Pancreas (tissue), 10 donors: ENCODE results near the gene INO80. TPM values are rescaled to one million over a fixed set of nuclear protein-coding genes. Genes with fewer than 3 reads are reported as not detected.

Experiments used
- ATAC-seq, 4 donors: fragments of 200-7000 bp; cut with Tn5 transposase; one replicate each; pipeline versions ENCODE4 v1.8.0 to v1.9.1; 2020; ENCODE audit warnings: mild to moderate bottlenecking in 4 of 4, moderate library complexity in 4 of 4
- DNase-seq, 6 donors: peaks; one replicate each; pipeline ENCODE4 v3.0.0-alpha.2; 2020
- FAIRE-seq: peaks from 2 replicates; lab custom pipeline; 2012; peaks lifted over from hg19 to GRCh38; lab: Jason Lieb, UNC
- H3K27ac ChIP-seq, 4 donors: fragments of 200-600 bp; sonication (generic); 1 replicate in 3 of 4; 2 replicates in 1 of 4; pipeline versions ENCODE4 v1.5.0 to v1.8.0; 2020
- H3K27me3 ChIP-seq, 4 donors: fragments of 200-600 bp; one replicate each; pipeline ENCODE4 v1.8.0; 2021
- H3K36me3 ChIP-seq, 3 donors: fragments of 200-600 bp; sonication (generic) in 1 of 3; one replicate each; pipeline versions ENCODE4 v1.5.0 to v1.8.0; 2020 to 2021
- H3K4me1 ChIP-seq, 3 donors: fragments of 200-600 bp; one replicate each; pipeline ENCODE4 v1.8.0; 2021
- H3K4me3 ChIP-seq, 4 donors: fragments of 200-600 bp; sonication (generic) in 2 of 4; one replicate each; pipeline versions ENCODE4 v1.5.0 to v1.8.0; 2020 to 2021
- H3K9me3 ChIP-seq, 4 donors: fragments of 200-600 bp; one replicate each; pipeline ENCODE4 v1.8.0; 2021
- CTCF ChIP-seq, 4 donors: fragments of 200-600 bp; sonication (generic) in 3 of 4; IDR thresholded peaks; one replicate each; pipeline versions ENCODE4 v1.5.0 to v1.8.0; 2021; ENCODE audit warnings: antibody characterized with exemption in 4 of 4
- WGBS, 2 donors: extraction: QIAGEN DNeasy Blood & Tissue Kit; methylation state at CpG; one replicate each; pipeline ENCODE4 v1.1.7; 2013; 5-methylcytosine and 5-hydroxymethylcytosine counted together
- intact Hi-C, 3 donors: fragments of 100-400 bp; cut with DNase I; formaldehyde crosslinking; loops; one replicate each; pipeline versions ENCODE4 v1.11.1 to v1.14.2; 2022
- polyA plus RNA-seq, 2 donors: library from polyadenylated mRNA; stranded (reverse); fragments of 200-250 nt; gene quantifications; one replicate each; pipeline ENCODE4 v1.2.3, GENCODE V29; 2013
- total RNA-seq, 6 donors: library from RNA; stranded (reverse); fragmentation: NEBNext Ultra II Directional in 4 of 6; extraction: Animal tissue kit (Norgen Biotek cat#: 25700) in 4 of 6; gene quantifications; one replicate each; pipeline versions ENCODE4 v1.2.1 to v1.2.4, GENCODE V29; 2021 to 2023
- donor health status: healthy with polysubstance abuse.
- donor health status: DM: no; HTN: no; CAD: no; lungs with moderate emphysema.
- donor health status: DM: no; HTN: no; CAD: no.
- donor health status: control.
- donor health status: control.
- donor health status: Bipolar disorder and iron deficiency.
- donor health status: DM: yes; HTN: yes; CAD: no.
- donor health status: DM: no; HTN: no; CAD: no.
- donor health status: DM: no; HTN: no; CAD: no.
- donor health status: DM: yes; HTN: yes; CAD: no.

INO80 gene
- total and polyA plus RNA-seq, 8 donors = 4.7 to 11.7 (median 7.5) TPM

- no peaks in the 10 kb centered on the region for H3K9me3 ChIP-seq
- no peak for TF ChIP-seq CTCF (IDR thresholded peaks at IDR 0.05)
- H3K36me3 ChIP-seq = no peaks in the 10 kb centered on the region
- ATAC-seq = no peak
- peaks cover 15 to 31% (median 27%) of the 10 kb centered on the region in 3 donors for H3K4me1 ChIP-seq
- H3K27me3 ChIP-seq = peaks cover 0 to 8% (median 2%) of the 10 kb centered on the region in 4 donors
- 70 to 82% methylated on average over 8 of the region's 8 CpGs for WGBS, 2 donors
- H3K27ac ChIP-seq = no peak overlapping the region
- DNase-seq = peak in 2 of 6 donors; percentile 46 to 58
- intact Hi-C loops = no loop called here
- no peak for FAIRE-seq
- H3K4me3 ChIP-seq = peak overlapping the region in 1 of 4 donors; percentile 52
These were observed 183.9 kb downstream of the INO80 start for GRCh38 chr15:40932156-40932555.

DNA sequence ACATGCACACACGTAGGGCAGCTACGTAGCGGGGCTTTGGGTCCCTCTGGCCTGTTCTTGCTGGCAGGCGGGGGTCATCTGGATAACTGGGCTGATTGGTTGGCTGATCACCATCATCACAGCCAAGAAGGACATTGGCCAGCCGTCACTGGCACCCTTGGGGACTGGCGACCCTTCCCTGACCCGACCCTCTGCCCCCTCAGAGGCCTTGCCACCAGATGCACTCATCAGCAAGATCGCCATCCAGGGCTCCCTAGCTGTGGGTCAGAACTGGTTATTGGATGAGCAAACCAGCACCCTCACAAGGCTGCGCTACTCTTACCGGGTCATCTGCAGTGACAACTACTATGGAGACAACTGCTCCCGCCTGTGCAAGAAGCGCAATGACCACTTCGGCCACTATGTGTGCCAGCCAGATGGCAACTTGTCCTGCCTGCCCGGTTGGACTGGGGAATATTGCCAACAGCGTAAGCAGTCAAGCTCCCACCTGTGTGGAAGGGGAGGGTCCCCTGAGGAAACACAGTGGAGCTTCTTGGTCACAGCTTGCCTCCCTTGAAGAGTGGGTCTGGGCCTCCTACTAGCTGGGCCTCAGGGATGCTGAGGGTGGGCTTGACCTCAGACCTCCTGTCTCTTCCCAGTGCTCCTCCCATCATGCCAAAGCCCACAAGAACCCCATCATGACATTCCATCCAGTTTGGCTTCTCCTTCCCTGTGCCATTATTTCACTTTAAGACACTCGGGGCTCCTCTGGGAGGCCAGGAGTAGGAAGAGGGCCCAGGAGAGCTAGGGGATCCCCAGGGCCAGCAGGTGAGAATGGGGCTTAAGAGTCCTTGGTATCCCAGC lies 184.6 kb downstream of the INO80 start:
- H3K27me3 ChIP-seq = peaks cover 0 to 11% (median 2%) of the 10 kb centered on the region in 4 donors
- FAIRE-seq = no peak
- intact Hi-C loops = no loop called here
- peak in 1 of 6 donors; percentile 50 for DNase-seq
- H3K27ac ChIP-seq = no peak overlapping the region
- no peaks in the 10 kb centered on the region for H3K36me3 ChIP-seq
- peak overlapping the region in 1 of 4 donors; percentile 52 for H3K4me3 ChIP-seq
- H3K9me3 ChIP-seq = no peaks in the 10 kb centered on the region
- TF ChIP-seq CTCF (IDR thresholded peaks at IDR 0.05) = no peak
- WGBS, 2 donors = 62 to 71% methylated on average over 16 of the region's 16 CpGs
- H3K4me1 ChIP-seq = peaks cover 15 to 31% (median 27%) of the 10 kb centered on the region in 3 donors
- no peak for ATAC-seq

DNA sequence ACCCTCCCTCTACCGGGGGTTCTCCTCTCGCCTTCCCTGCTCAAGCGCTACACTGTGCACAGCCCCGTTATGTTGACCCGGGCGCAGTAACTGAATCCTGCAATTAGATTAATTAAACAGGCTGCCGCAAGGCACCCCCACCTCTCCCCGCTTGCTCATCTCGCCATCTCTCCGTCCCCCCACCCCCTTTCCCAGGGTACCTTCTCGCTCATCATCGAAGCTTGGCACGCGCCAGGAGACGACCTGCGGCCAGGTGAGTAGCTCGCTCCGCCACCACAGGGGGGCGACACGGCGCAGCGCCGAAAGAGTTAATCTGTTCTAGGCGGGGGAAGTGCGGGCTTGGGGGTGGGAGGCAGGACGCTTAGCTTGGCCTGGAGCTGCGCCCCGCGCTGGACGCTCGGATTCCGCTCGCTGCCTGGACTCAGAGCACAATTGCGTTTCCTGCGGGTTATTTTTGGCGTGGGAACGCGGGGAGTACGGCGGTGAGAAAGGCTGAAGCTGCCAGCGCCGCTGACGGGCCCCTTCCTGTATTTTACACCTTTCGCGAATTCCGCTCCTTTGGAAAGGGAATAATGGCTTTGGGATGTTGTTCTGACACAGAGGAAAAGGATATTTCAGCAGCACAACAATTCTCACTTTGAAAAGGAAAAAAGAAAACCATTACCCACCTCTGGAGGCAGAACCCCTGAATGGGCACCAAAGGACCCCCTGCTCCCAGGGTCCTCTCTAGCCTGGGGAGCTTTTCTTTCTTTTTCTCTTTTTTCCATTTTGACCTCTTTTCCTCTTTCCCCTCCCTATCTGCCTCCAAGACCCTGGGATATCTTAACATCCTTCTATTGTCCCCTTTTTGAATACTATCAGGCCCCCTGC lies 185.4 kb downstream of the INO80 start:
- peak in 2 of 4 donors; percentile 22 to 29 for TF ChIP-seq CTCF (IDR thresholded peaks at IDR 0.05)
- 1 to 2% methylated on average over 45 to 46 of the region's 46 CpGs for WGBS, 2 donors
- Histone ChIP-seq H3K4me3 (peak overlapping the region in 2 of 4 donors; percentile 29 to 52), H3K9me3 (no peaks in the 10 kb centered on the region), H3K4me1 (peaks cover 15 to 36% (median 27%) of the 10 kb centered on the region in 3 donors), H3K36me3 (no peaks in the 10 kb centered on the region), H3K27ac (no peak overlapping the region), H3K27me3 (peaks cover 0 to 11% (median 2%) of the 10 kb centered on the region in 4 donors)
- peak in 5 of 6 donors; percentile 38 to 79 (median 62) for DNase-seq
- no peak for FAIRE-seq
- intact Hi-C loops = no loop called here
- ATAC-seq = peak; percentile 16 to 48 (median 32)

- peaks cover 15 to 36% (median 27%) of the 10 kb centered on the region in 3 donors for H3K4me1 ChIP-seq
- no peaks in the 10 kb centered on the region for H3K9me3 ChIP-seq
- DNase-seq = peak in 4 of 6 donors; percentile 53 to 88 (median 68)
- intact Hi-C loops = no loop called here
- no peaks in the 10 kb centered on the region for H3K36me3 ChIP-seq
- ATAC-seq = peak; percentile 35 to 62 (median 52)
- no peak for TF ChIP-seq CTCF (IDR thresholded peaks at IDR 0.05)
- WGBS, 2 donors = 1 to 2% methylated on average over 44 to 56 of the region's 56 CpGs
- no peak for FAIRE-seq
- H3K27me3 ChIP-seq = peaks cover 0 to 11% (median 2%) of the 10 kb centered on the region in 4 donors
- peak overlapping the region; percentile 10 to 52 (median 24) for H3K4me3 ChIP-seq
- peak overlapping the region in 1 of 4 donors; percentile 17 for H3K27ac ChIP-seq
These were observed 186.2 kb downstream of the INO80 start for GRCh38 chr15:40929660-40930429.

Other genes with a start within 250 kb of the INO80 start
- 10 to 100 TPM in 4 of 6 donors, 1 to 10 TPM in 2; 3.5 to 19.8 (median 10.9) TPM for gene RHOV, start 242.0 kb downstream of the INO80 start, total RNA-seq
- gene RHOV, start 242.0 kb downstream of the INO80 start, polyA plus RNA-seq = 10 to 100 TPM in 1 of 2 donors, 1 to 10 TPM in 1; 8.1 to 11.9 TPM
- 10 to 100 TPM in 1 of 6 donors, 1 to 10 TPM in 5; 4.4 to 12.5 (median 6.5) TPM for gene VPS18, start 221.8 kb downstream of the INO80 start, total RNA-seq
- 1 to 10 TPM; 6.8 to 9.4 TPM for gene VPS18, start 221.8 kb downstream of the INO80 start, polyA plus RNA-seq
- 1 to 10 TPM; 1.3 to 4.5 (median 1.9) TPM for gene DLL4, start 186.9 kb downstream of the INO80 start, total RNA-seq
- 1 to 10 TPM; 2.6 to 4.8 TPM for gene DLL4, start 186.9 kb downstream of the INO80 start, polyA plus RNA-seq
- 10 to 100 TPM in 1 of 6 donors, 1 to 10 TPM in 4, under 1 TPM in 1; 0.40 to 90.5 (median 2.2) TPM for gene CHAC1, start 162.8 kb downstream of the INO80 start, total RNA-seq
- gene CHAC1, start 162.8 kb downstream of the INO80 start, polyA plus RNA-seq = 1 to 10 TPM; 2.5 to 6.1 TPM
- gene EXD1, start 114.5 kb upstream of the INO80 start, total RNA-seq = not detected
- gene EXD1, start 114.5 kb upstream of the INO80 start, polyA plus RNA-seq = not detected
- gene CHP1, start 115.0 kb upstream of the INO80 start, total RNA-seq = 10 to 100 TPM; 59.5 to 79.1 (median 73.3) TPM
- 10 to 100 TPM; 23.2 to 27.6 TPM for gene CHP1, start 115.0 kb upstream of the INO80 start, polyA plus RNA-seq
- gene OIP5, start 216.3 kb upstream of the INO80 start, total RNA-seq = under 1 TPM; 0.17 to 0.41 (median 0.25) TPM
- under 1 TPM; 0.30 to 0.56 TPM for gene OIP5, start 216.3 kb upstream of the INO80 start, polyA plus RNA-seq
- gene NUSAP1, start 216.6 kb upstream of the INO80 start, total RNA-seq = 1 to 10 TPM in 3 of 6 donors, under 1 TPM in 3; 0.37 to 5.6 (median 1.2) TPM
- 1 to 10 TPM in 1 of 2 donors, under 1 TPM in 1; 0.95 to 2.1 TPM for gene NUSAP1, start 216.6 kb upstream of the INO80 start, polyA plus RNA-seq